Ovary (tissue), 3 donors: ENCODE measurements around the gene CDH23.

Experiments used
- EP300 ChIP-seq: sonication (generic); formaldehyde crosslinking; IDR thresholded peaks from one replicate; pipeline ENCODE4 v1.6.1; 2017; ENCODE audit warnings: antibody characterized with exemption
- TF ChIP-seq, protein P1 (sequence below), 3 donors: fragments of 450-650 bp in 2 of 3; fragments of 200-600 bp in 1 of 3; IDR thresholded peaks; one replicate each; pipeline versions ENCODE4 v1.5.1 to v1.8.0; 2016 to 2022; ENCODE audit warnings: antibody characterized with exemption in 3 of 3, mild to moderate bottlenecking in 1 of 3
- donor health status: DM: no; HTN: no; CAD: no.

DNA sequence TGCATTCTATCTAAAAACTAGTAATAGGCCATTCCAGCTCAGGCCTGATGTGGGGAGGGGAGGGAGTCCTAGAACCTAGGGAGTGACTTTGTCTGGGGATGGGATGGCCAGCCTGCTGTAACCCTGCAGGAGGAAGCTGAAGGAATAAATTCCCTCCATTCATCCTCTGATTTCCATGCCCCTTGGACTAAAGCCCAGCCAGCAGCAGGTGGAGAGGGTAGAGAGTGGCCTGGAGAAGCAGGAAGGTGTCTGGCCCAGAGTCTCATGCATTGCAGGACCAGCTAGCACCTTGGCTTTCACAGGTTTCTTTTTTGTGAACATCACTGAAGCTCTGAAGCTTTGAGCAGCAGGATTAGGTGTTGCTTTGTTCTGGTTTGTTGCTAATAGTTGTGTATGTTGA, 32.8 kb upstream of the CDH23 start:
- TF ChIP-seq, protein P1, sequence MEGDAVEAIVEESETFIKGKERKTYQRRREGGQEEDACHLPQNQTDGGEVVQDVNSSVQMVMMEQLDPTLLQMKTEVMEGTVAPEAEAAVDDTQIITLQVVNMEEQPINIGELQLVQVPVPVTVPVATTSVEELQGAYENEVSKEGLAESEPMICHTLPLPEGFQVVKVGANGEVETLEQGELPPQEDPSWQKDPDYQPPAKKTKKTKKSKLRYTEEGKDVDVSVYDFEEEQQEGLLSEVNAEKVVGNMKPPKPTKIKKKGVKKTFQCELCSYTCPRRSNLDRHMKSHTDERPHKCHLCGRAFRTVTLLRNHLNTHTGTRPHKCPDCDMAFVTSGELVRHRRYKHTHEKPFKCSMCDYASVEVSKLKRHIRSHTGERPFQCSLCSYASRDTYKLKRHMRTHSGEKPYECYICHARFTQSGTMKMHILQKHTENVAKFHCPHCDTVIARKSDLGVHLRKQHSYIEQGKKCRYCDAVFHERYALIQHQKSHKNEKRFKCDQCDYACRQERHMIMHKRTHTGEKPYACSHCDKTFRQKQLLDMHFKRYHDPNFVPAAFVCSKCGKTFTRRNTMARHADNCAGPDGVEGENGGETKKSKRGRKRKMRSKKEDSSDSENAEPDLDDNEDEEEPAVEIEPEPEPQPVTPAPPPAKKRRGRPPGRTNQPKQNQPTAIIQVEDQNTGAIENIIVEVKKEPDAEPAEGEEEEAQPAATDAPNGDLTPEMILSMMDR (IDR thresholded peaks at IDR 0.05): no peak
- TF ChIP-seq EP300: no peak
